DMS 273 (cell line): ENCODE results near the gene PARN.
"Not testable (repeated sequence)": the region's sequence is repeated elsewhere in the genome, so short reads cannot be mapped to it uniquely, and the experiment has no call there.

Source experiments
- DNase-seq: peaks from one replicate; lab custom pipeline; 2025; ENCODE audit not compliant: unreplicated experiment; lab: John Stamatoyannopoulos, UW

The PARN gene

DNA sequence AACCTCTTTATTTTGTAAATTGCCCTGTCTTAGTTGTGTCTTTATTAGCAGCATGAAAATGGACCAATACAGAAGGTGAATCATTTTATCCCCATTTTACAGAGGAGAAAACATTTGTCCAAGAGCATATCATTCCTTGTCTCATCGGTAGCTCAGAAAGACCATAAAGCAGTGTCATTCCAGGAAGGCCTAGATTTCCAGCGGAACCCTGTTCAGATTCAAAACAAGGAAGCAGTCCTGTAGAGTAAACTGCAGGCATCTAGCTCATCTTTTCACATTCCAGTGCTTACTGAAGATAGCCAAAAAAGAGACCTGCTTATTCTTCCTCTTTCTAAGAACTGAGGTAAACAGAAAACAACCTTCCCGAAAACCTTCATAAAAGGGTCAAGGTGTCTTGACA, 54.0 kb downstream of the PARN start:
- DNase-seq, result no peak

DNA sequence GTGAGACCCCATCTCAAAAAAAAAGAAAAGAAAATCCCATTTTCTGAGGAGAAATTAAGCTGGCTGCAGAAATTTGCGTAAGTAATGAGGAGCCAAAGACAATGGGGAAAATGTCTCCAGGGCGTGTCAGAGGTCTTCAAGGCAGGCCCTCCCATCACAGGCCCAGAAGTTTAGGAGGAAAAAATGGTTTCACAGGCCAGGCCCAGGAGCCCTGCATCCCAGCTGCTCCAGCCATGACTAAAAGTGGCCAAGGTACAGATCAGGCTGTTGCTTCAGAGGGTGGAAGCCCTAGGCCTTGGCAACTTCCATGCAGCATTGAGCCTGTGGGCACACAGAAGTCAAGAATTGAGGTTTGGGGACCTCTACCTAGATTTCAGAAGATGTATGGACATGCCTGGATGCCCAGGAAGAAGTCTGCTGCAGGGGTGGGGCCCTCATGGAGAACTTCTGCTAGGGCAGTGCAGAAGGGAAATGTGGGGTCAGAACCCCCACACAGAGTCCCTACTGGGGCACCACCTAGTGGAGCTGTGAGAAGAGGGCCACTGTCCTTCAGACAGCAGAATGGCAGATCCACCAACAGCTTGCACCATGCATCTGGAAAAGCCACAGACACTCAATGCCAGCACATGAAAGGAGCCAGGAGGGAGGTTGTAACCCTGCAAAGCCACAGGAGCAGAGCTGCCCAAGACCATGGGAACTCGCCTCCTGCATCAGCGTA, 55.2 kb downstream of the PARN start:
- not testable (repeated sequence) for DNase-seq

DNA sequence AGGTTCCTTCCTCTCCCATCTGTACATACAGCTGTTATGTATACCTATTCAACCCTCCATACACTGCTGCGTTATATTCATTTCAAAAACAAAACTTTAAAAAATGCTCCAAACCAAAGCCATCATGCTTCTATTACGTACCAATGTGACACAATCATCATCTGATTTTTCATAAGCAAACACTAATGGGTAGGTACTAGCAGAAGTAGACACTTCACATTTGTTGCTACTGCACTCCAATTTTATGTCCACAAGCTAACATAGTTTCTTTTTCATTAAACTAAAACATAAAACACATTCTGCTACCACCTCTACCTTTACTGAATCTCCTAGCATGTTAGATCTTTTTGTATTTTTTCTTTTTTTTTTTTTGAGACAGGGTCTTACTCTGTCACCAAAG, 57.5 kb downstream of the PARN start:
- no peak for DNase-seq

DNA sequence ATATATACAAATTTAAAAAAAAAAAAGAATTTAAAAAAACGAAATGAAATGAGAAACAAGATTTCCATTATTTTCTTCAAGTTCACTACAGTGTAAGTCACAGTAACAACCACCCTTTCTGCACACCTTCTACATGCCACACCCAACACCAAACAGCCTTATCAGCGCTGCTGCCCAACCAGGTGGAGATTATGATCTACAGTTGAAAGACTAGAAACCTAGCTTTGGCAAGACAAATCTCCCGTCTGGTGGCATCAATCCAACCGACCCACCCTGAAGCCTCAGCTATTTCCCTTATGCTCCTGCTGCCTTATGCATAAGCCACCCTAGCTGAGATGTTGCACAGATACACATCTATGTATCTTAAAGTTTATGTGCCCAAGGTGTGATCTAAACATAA, 60.8 kb downstream of the PARN start:
- no peak for DNase-seq

DNA sequence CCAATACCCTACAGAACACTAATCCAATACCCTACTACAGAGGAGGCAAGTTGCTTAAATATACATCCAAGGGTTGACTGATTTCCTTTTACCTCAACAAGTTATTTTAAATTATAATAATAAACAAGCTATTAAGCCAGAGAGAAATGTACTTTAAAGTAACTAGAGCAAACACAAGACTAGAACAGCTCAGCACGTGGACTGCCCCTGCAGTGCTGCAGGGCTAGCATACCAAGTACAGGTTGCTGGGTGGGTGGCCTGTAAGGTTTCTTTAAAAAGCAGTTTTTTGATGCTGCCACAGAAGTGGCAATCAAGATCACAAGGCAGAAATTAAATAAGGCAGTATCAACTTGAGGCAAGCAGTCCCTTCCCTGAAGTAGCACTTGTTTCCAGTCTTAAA, 63.5 kb downstream of the PARN start:
- DNase-seq, result no peak

DNA sequence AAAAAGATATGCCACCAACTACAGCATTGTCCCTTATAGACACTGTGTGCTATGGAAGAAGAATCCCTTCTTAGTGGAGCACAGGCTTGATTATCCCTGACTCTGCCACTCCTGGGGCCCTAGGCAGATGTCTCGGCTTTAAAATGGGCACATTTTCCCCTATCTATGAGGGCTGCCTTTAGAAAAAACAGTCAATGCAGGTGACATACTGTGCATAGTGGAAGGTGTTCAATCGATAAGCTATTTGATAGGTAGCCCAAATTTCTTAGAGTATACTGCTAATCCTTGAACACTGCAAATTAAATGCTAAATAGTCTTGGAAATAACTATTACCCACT, 64.4 kb downstream of the PARN start:
- DNase-seq, result no peak

DNA sequence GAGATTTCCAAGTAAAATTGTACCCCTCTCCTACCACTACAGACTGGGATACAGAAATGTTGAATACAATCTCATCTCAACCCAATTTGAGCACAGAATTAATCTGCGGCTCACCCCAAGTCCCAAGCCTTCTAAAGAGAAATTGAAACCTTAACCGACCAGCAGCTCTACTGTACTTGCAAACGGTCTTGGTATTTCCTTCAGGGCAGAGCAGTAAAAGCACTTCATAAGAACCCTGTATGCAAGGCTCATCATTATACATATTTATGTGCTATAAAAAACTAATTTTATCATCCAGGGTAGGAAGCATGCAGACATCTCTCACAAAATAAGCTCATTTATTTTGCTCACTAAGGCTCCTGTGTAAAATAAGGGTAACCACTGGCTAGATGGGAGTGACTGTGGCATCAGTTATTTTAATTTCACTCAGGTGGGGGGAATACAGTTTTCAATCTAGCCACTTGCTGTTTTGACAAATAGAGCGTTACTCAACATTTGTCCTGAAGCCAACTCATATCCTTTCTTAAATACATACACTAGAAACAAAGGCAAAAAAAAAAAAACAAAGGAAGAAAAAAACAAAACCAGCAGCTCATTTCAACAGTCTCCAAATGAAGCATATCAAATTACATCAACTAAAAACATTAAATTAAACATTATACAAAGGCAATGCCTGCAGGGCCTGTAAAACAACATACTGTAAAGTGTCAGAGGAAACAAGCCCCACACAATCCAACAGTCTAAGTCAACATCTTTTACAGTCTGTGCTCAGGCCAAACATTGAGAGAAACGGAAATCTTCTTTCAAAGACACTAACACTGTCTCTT, 65.0 kb downstream of the PARN start:
- no peak for DNase-seq

DNA sequence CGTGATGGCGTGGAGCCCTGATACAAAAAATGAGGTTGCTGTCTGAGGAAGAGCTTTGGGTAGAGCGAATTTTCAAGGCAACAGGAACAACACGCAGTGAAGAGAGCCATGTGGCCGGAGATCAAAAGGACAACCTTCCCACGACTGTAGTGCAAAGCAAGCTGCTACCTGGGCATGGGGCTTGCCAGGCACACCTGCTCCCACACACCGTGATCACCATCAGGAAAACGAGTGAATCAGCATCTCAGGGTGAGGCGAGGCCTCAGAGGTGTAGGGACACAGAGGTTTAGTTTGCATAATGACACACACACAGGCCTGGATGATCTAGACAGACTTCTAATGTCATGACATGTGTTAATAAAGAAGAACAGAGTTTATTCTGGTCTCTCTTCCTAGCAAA, 65.7 kb downstream of the PARN start:
- no peak for DNase-seq

DNA sequence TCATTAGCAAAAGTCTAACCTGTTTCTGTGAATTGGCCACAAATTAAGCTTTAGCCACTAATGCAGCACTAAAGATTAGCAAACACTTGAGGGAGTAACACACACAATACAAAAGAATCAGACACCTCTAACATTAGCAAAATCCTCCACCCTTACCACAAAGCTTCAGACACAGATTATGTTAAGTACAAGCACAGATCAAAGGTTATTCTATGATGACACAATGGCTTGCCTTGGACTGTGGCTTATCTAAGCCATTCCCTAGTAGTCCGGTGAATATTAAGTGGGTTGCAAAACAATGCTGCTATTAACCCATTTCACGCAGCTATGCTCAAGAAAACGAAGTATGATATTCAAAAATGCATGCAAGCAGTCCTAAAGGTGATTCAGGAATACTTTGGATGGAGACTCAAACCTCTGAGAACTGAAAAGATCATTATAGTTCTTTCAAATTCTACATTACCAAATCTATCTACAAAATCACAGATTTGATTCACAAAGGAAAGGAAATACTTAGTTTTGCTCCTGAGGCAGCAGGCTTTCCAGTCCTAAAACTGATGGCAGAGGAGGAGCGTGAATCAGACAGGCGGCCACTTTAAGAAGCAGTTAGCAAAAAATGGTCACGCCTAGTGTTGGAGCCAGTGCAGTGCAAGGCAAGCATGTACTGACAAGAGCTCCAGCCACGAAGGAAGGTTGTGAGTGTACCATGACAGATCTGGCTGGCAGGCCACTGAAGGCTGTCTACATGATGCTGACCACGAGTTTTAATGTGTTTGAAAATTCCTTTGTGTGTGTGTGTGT, 67.2 kb downstream of the PARN start:
- no peak for DNase-seq

DNA sequence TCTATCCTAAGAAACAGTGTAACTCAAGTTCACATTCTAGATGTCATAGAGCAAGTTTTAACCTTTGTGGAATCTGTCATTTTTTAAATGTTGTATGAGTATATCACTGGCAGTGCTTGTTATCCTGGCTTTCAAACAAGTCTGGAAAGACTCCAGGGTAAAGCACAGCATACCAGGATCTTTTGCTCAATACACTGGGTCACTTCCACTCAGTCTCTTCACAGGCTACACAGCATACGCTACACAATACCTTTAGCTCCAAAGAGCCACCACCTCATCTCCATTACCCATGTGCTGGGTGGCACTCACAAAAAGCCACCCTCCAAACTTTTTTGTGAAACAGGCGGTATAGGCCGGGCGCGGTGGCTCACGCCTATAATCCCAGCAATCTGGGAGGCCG, 69.5 kb downstream of the PARN start:
- no peak for DNase-seq

DNA sequence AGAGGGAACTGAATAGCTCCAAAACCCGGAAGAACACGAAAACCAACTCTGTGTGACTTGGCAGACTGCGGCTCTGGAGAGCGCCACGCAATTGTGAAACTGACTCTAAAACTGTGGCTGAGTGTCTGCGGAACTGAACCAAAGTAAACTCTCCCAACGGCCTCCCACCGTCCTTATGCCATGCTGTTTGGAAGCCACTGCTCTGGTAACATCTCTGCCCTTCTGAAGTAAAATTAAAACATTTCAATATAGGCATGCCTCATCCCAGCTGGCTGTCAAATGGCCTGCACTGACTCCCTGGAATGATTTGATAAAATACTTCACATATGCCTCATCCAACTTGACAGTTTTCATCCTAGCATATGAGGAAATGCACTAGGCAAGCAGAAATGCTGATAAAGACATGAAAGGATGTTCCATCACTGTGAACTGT, 70.2 kb downstream of the PARN start:
- no peak for DNase-seq

DNA sequence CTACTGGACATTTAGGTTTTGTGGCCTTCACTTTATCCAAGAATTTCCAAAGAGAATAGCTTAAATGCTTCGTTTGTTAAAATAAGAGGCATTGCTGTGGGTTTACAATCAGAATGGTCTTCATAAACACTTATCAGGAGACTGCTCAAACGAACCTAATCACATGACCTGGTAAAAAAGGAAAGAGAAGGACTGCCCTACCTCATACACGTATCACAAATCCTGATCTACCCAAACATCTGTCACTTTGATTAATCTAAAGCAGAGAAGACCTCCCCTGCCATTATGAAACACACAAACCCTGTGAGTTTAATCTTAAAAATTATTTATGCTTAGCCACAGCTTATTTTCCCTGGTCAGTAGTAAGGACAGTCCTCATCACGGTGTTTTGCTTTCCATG, 76.6 kb downstream of the PARN start:
- DNase-seq, result peak; percentile 20

DNA sequence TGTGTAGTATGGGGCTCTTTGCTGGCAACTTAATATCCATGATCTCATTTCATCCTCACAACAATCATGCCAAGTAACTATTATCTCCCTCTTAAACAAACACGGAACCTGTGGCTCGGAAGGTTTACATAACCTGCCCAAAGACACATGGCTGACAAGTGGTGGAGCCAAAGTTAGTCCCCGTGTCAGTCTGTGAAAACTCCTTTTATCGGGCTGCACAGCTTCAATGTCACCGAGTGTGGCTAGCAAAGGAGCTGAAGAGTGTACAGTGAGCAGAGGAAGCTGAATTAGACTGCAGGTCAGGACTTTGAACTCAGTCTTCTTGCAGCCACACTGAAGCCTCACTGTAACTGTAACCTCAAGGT, 80.3 kb downstream of the PARN start:
- no peak for DNase-seq

DNA sequence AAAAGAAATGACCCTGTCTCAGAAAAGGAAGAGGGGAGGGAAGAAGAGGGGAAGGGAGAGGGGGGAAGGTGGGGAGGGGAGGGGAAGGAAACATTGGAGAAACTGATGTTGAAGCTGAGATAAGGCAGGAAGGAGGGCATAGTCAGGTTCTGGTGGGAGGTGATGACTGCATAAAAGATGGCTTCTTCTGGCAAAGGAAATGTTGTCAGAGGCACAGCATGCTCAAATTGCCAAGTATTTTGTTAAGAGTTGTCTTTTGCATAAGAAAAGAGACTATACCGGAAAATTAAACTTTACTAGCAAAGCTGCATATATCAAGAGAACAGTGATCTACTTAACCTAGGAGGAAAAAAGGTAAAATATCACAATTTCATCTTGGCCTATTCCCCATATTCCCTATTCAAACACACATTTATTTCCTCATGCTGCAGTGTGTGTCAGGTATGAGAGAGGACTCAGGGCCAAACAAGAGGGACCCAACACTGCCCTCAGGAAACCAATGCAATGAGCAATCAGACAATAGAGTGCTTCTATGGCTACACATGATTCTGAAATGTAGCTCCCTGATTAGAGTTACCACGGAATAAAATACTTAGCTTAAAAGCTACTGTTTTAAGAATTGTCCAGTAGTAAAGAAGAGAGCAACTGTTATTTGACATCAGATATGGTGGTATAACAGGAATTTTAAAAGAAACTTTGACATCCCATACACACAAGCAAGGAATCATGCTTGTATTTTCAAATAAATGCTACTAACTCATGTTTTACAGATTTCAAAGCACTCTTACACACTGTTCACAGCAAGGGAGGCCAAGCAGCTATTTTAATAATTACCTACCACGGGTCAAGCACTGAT, 80.9 kb downstream of the PARN start:
- no peak for DNase-seq

DNA sequence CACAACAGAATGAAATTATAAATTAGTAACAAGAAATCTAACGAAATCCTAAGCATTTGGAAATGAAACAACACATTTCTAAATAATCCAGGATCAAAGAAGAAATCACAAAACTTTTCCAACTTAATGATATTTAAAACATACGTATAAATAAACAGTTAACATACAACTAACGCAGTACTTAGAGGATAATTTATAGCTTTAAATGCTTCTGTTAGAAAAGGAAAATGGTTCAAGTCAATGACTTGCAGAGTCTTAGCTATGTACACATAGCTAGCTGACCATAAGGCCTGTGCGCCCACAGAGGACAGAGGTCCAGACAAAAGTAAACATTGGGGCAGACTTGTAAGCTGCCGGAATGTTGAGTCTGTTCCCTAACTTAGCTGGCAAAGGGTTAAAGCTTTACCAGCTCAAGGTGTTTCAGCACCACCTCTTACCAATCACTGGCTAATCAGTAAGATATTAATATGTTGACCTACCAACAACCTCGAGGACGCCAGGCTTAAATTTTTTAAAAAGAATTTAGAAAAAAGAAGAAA, 84.6 kb downstream of the PARN start:
- DNase-seq, result no peak

DNA sequence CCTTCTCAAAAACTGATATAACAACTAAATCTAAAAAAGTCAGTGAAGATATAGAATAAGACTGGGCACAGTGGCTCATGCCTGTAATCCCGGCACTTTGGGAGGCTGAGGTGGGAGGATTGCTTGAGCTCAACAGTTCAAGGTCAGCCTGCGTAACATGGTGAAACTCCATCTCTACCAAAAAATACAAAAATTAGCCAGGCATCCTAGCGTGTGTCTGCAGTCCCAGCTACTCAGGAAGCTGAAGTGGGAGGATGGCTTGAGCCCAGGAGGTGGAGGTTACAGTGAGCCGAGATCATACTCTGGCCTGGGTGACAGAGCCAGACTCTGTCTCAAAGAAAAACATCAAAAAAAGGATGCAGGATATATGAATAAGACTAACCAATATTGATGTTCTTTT, 85.2 kb downstream of the PARN start:
- DNase-seq, result not testable (repeated sequence)

DNA sequence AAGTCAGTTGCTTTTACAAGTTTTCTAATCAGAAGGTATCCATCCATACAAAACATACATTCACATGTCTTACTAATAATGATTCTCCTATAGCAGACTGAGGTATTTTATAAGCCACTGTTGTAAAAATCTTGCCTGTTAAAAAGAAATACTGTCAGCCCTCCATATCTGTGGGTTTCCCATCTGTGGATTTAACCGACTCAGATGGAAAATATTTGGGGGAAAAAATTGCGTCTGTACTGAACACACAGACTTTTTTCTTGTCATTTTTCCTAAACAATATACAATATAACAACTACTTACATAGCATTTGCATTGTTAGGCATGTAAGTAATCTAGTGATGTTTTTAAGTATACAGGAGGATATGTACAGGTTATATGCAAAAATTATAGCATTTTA, 90.4 kb downstream of the PARN start:
- DNase-seq, result no peak

DNA sequence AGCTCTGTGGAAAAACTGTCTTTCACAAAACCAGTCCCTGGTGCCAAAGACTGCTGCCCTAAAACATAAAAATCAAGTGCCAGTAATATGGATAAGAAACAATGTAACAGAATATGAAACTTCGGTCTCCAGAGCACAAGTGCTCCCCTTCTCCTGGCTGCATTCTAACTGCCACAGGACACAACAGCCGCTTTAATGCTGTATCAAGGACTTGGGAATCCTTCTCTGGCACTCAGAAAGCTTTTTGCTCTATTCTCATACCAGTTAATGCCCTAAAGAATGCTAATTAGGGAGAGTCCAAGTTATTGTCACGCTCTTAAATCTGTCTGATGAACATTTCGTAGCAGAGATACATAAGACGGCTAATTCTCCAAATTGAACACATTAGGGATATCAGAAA, 90.9 kb downstream of the PARN start:
- no peak for DNase-seq

DNA sequence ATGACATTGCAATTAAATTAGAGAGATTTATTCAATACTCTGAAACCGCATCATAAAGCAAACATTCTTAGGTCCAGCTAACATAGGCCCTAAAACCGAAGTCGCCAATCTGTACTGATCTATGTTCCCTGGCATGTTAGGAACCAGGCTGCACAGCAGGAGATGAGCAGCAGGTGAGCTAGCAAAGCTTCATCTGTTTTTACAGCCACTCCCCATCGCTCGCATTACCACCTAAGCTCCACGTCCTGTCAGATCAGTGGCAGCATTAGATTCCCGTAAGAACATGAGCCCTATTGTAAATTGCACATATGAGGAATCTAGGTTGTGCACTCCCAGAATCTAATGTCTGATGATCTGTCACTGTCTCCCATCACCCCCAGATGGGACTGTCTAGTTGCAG, 91.5 kb downstream of the PARN start:
- no peak for DNase-seq

DNA sequence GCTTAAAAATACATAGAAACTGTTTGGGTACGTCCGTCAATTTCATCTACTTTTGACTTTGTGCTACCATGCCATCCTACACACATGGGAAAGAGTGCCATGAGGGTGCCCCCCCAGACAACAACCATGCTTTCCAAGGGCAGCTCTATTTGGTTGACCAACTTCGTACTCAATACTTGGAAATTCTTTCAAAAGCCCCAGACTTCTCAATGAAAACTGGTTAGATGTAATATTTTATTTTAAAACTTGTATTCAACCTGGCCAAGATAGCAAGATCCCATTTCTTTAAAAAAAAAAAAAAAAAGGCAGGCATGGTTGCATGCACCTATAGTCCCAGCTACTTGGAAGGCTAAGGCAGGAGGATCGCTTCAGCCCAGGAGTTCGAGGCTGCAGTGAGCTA, 98.4 kb downstream of the PARN start:
- no peak for DNase-seq

DNA sequence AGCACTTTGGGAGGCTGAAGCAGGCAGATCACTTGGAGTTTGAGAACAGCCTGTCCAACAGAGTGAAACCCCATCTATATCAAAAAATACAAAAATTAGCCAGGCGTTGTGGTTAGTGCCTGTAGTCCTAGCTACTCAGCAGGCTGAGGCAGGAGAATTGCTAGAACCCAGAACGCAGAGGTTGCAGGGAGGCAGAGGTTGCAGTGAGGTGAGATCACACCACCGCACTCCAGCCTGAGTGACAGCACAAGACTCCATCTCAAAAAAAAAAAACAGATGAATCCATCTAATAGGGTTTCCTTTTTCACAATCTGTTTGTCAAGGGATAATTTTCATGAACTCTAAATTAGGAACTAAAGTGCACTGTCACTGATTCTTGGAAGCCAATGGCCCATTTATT, 99.0 kb downstream of the PARN start:
- DNase-seq, result no peak
